Colonic mucosa (tissue), 4 donors: Measurements from ENCODE around the gene ASTN1. TPM values are rescaled to one million over a fixed set of nuclear protein-coding genes. Genes with fewer than 3 reads are reported as not detected.

Experiments
- DNase-seq: peaks from one replicate; pipeline ENCODE4 v3.0.0-alpha.2; 2020
- H3K27ac ChIP-seq: fragments of 200-600 bp; one replicate; pipeline ENCODE4 v1.8.0; 2021
- H3K27me3 ChIP-seq: fragments of 200-600 bp; one replicate; pipeline ENCODE4 v1.8.0; 2021
- H3K36me3 ChIP-seq: fragments of 200-600 bp; one replicate; pipeline ENCODE4 v1.8.0; 2021
- H3K4me1 ChIP-seq: fragments of 200-600 bp; one replicate; pipeline ENCODE4 v1.8.0; 2021; ENCODE audit warnings: mild to moderate bottlenecking
- H3K4me3 ChIP-seq: fragments of 200-600 bp; one replicate; pipeline ENCODE4 v1.8.0; 2021
- H3K9ac ChIP-seq, 2 donors: one replicate each; pipeline ENCODE4 v1.7.0; 2013; ENCODE audit warnings: control low read depth in 2 of 2, low read depth in 2 of 2, low read length in 2 of 2
- H3K9me3 ChIP-seq: fragments of 200-600 bp; one replicate; pipeline ENCODE4 v1.8.0; 2021
- CTCF ChIP-seq: fragments of 200-600 bp; IDR thresholded peaks from one replicate; pipeline ENCODE4 v1.8.0; 2022; ENCODE audit warnings: antibody characterized with exemption, mild to moderate bottlenecking
- intact Hi-C: fragments of 100-400 bp; cut with DNase I; formaldehyde crosslinking; loops from one replicate; pipeline ENCODE4 v1.14.1; 2022
- microRNA-seq: library from miRNA; unstranded; fragments of <30 nt; microRNA quantifications from one replicate; pipeline ENCODE4, GENCODE V29; 2019
- total RNA-seq, 2 donors: library from RNA; stranded (reverse); fragmentation: NEBNext Ultra II Directional in 1 of 2; extraction: Animal tissue kit (Norgen Biotek cat#: 25700) in 1 of 2; gene quantifications; one replicate each; pipeline ENCODE4 v1.2.1, GENCODE V29; 2021
- donor health status: healthy.
- donor health status: DM: no; HTN: no; CAD: no.
- donor health status: DM: no; HTN: no; CAD: no.

ASTN1 gene
- total RNA-seq, 2 donors from 2014 or later: 0.15 to 0.42 TPM

GRCh38 chr1:176820391-176821031, 344.0 kb downstream of the ASTN1 start:
- no peaks in the 10 kb centered on the region for H3K4me1 ChIP-seq
- intact Hi-C loops: no loop called here
- no peak for TF ChIP-seq CTCF
- H3K36me3 ChIP-seq: no peaks in the 10 kb centered on the region
- H3K9me3 ChIP-seq: no peaks in the 10 kb centered on the region
- H3K27ac ChIP-seq: no peak overlapping the region
- no peak for DNase-seq
- H3K4me3 ChIP-seq: no peak overlapping the region
- no peak overlapping the region for H3K9ac ChIP-seq
- no peaks in the 10 kb centered on the region for H3K27me3 ChIP-seq

GRCh38 chr1:176816232-176816631, 348.3 kb downstream of the ASTN1 start:
- no peak overlapping the region for H3K27ac ChIP-seq
- no peaks in the 10 kb centered on the region for H3K36me3 ChIP-seq
- DNase-seq: no peak
- no peak for TF ChIP-seq CTCF
- intact Hi-C loops: no loop called here
- H3K4me1 ChIP-seq: no peaks in the 10 kb centered on the region
- no peaks in the 10 kb centered on the region for H3K27me3 ChIP-seq
- H3K9me3 ChIP-seq: no peaks in the 10 kb centered on the region
- no peak overlapping the region for H3K4me3 ChIP-seq
- H3K9ac ChIP-seq: no peak overlapping the region

- intact Hi-C loops: no loop called here
- Histone ChIP-seq H3K4me3 (no peak overlapping the region), H3K9ac (no peak overlapping the region), H3K9me3 (no peaks in the 10 kb centered on the region), H3K27me3 (no peaks in the 10 kb centered on the region), H3K4me1 (no peaks in the 10 kb centered on the region), H3K36me3 (no peaks in the 10 kb centered on the region), H3K27ac (no peak overlapping the region)
- TF ChIP-seq CTCF: no peak
- no peak for DNase-seq
Measured at GRCh38 chr1:176815621-176816020, 348.9 kb downstream of the ASTN1 start.

GRCh38 chr1:176811511-176812288, 352.8 kb downstream of the ASTN1 start:
- intact Hi-C loops: no loop called here
- no peak overlapping the region for H3K9ac ChIP-seq
- H3K27me3 ChIP-seq: no peaks in the 10 kb centered on the region
- TF ChIP-seq CTCF: no peak
- H3K4me3 ChIP-seq: no peak overlapping the region
- no peaks in the 10 kb centered on the region for H3K4me1 ChIP-seq
- H3K27ac ChIP-seq: no peak overlapping the region
- no peak for DNase-seq
- H3K36me3 ChIP-seq: no peaks in the 10 kb centered on the region
- no peaks in the 10 kb centered on the region for H3K9me3 ChIP-seq

GRCh38 chr1:176809292-176809691, 355.2 kb downstream of the ASTN1 start:
- Histone ChIP-seq H3K9me3 (no peaks in the 10 kb centered on the region), H3K4me1 (no peaks in the 10 kb centered on the region), H3K27ac (no peak overlapping the region), H3K4me3 (no peak overlapping the region), H3K27me3 (no peaks in the 10 kb centered on the region), H3K36me3 (no peaks in the 10 kb centered on the region), H3K9ac (no peak overlapping the region)
- no peak for DNase-seq
- intact Hi-C loops: no loop called here
- no peak for TF ChIP-seq CTCF

Small RNAs within 50 kb of the gene (microRNA-seq; reads per million reads assigned to microRNA genes)
- gene MIR488: not detected

Other genes with a start within 250 kb of the ASTN1 start
- not detected for gene BRINP2, start 6.2 kb upstream of the ASTN1 start, total RNA-seq